CD4-positive, alpha-beta memory T cell (primary cell): ENCODE results near the gene TTC28. TPM values are rescaled to one million over a fixed set of nuclear protein-coding genes. Genes with fewer than 3 reads are reported as not detected.

Source experiments
- CTCF ChIA-PET: fragments of 350-600 bp; sonication (Branson Sonifier 250); formaldehyde crosslinking; loops from one replicate; lab custom pipeline; 2021; ENCODE audit warnings: inconsistent platforms; ENCODE audit not compliant: partially characterized antibody; lab: Charles Lee
- POLR2A ChIA-PET: fragments of 350-600 bp; sonication (Branson Sonifier 250); formaldehyde crosslinking; loops from one replicate; lab custom pipeline; 2021; ENCODE audit not compliant: partially characterized antibody; lab: Charles Lee
- DNase-seq, 5 donors: peaks; one replicate each; pipeline versions ENCODE4 v3.0.0 to v3.0.0-alpha.2; 2020 to 2022; ENCODE audit warnings: mixed read lengths in 1 of 5
- H3K27ac ChIP-seq: one replicate; pipeline ENCODE4 v1.7.0; 2013; ENCODE audit warnings: low read depth, low read length
- H3K27me3 ChIP-seq: 2 replicates; pipeline ENCODE4 v1.7.0; 2013; ENCODE audit warnings: mild to moderate bottlenecking, low read length, moderate library complexity; ENCODE audit not compliant: insufficient read depth
- H3K36me3 ChIP-seq: 2 replicates; pipeline ENCODE4 v1.7.0; 2013; ENCODE audit warnings: mild to moderate bottlenecking, low read length, moderate library complexity; ENCODE audit not compliant: insufficient read depth
- H3K4me1 ChIP-seq: 2 replicates; pipeline ENCODE4 v1.7.0; 2013; ENCODE audit warnings: mild to moderate bottlenecking, low read length, moderate library complexity; ENCODE audit not compliant: insufficient read depth
- H3K4me3 ChIP-seq, 2 donors: one replicate each; pipeline ENCODE4 v1.7.0; 2013; ENCODE audit warnings: low read length in 2 of 2, mild to moderate bottlenecking in 1 of 2
- H3K9me3 ChIP-seq, 2 donors: one replicate each; pipeline ENCODE4 v1.7.0; 2013; ENCODE audit warnings: low read length in 2 of 2, control low read depth in 1 of 2; ENCODE audit not compliant: control insufficient read depth in 1 of 2
- H3K27ac Mint-ChIP-seq, 7 donors: one replicate each; pipeline ENCODE4 v1.8.0; 2020 to 2021; ENCODE audit warnings: mixed read lengths in 7 of 7, mild to moderate bottlenecking in 6 of 7, inconsistent platforms in 3 of 7, moderate library complexity in 3 of 7
- H3K27me3 Mint-ChIP-seq, 2 donors: one replicate each; pipeline ENCODE4 v1.8.0; 2020 to 2021; ENCODE audit warnings: mixed read lengths in 2 of 2
- H3K36me3 Mint-ChIP-seq, 2 donors: one replicate each; pipeline ENCODE4 v1.8.0; 2020 to 2021; ENCODE audit warnings: mixed read lengths in 2 of 2, inconsistent platforms in 1 of 2, mild to moderate bottlenecking in 1 of 2
- H3K4me1 Mint-ChIP-seq, 4 donors: one replicate each; pipeline ENCODE4 v1.8.0; 2020 to 2021; ENCODE audit warnings: mixed read lengths in 4 of 4, mild to moderate bottlenecking in 1 of 4
- H3K4me3 Mint-ChIP-seq, 8 donors: one replicate each; pipeline ENCODE4 v1.8.0; 2020 to 2021; ENCODE audit warnings: mixed read lengths in 8 of 8, mild to moderate bottlenecking in 7 of 8, moderate library complexity in 6 of 8, inconsistent platforms in 3 of 8
- H3K9me3 Mint-ChIP-seq, 8 donors: one replicate each; pipeline ENCODE4 v1.8.0; 2020 to 2021; ENCODE audit warnings: mixed read lengths in 8 of 8, mild to moderate bottlenecking in 5 of 8, inconsistent platforms in 3 of 8, moderate library complexity in 1 of 8
- intact Hi-C: fragments of 100-400 bp; cut with micrococcal nuclease; formaldehyde crosslinking; loops from one replicate; pipeline ENCODE4 v1.15.1; 2023
- polyA plus RNA-seq, 2 donors: library from polyadenylated mRNA; unstranded; fragments of 300-500 nt; fragmentation: Illumina TruSeq; gene quantifications; one replicate each; pipeline ENCODE4 v1.2.3, GENCODE V29; 2021
- total RNA-seq, 2 experiments: library from RNA; stranded (reverse); gene quantifications; one replicate each; pipeline ENCODE4 v1.2.3, GENCODE V29; 2021

TTC28 gene
- total and polyA plus RNA-seq, 4 experiments from 2014 or later = 0.50 to 1.7 (median 1.6) TPM; not detected in 1

GRCh38 chr22:28379951-28380350, 299.7 kb downstream of the TTC28 start:
- Histone ChIP-seq H3K4me3 (no peak overlapping the region), H3K27ac (no peak overlapping the region), H3K9me3 (no peaks in the 10 kb centered on the region), H3K27me3 (no peaks in the 10 kb centered on the region), H3K36me3 (no peaks in the 10 kb centered on the region), H3K4me1 (no peaks in the 10 kb centered on the region)
- CTCF ChIA-PET = no interaction called here
- Mint-ChIP-seq H3K4me1 (no peaks in the 10 kb centered on the region), H3K36me3 (no peaks in the 10 kb centered on the region), H3K27me3 (peaks cover 0 to 2% of the 10 kb centered on the region in 2 donors), H3K27ac (no peak overlapping the region), H3K9me3 (peaks cover 0 to 1% (median 0%) of the 10 kb centered on the region in 8 donors), H3K4me3 (no peak overlapping the region)
- no peak for DNase-seq
- POLR2A ChIA-PET = no interaction called here
- intact Hi-C loops = no loop called here

- DNase-seq = no peak
- no peaks in the 10 kb centered on the region for H3K4me1 Mint-ChIP-seq
- Histone ChIP-seq H3K4me3 (no peak overlapping the region), H3K36me3 (no peaks in the 10 kb centered on the region), H3K4me1 (no peaks in the 10 kb centered on the region), H3K9me3 (no peaks in the 10 kb centered on the region), H3K27me3 (no peaks in the 10 kb centered on the region), H3K27ac (no peak overlapping the region)
- H3K9me3 Mint-ChIP-seq = peaks cover 0 to 1% (median 0%) of the 10 kb centered on the region in 8 donors
- H3K36me3 Mint-ChIP-seq = no peaks in the 10 kb centered on the region
- ChIA-PET POLR2A (no interaction called here), CTCF (no interaction called here)
- intact Hi-C loops = no loop called here
- peaks cover 0 to 2% of the 10 kb centered on the region in 2 donors for H3K27me3 Mint-ChIP-seq
- no peak overlapping the region for H3K4me3 Mint-ChIP-seq
- H3K27ac Mint-ChIP-seq = no peak overlapping the region
Measured at GRCh38 chr22:28379075-28379779, 300.4 kb downstream of the TTC28 start.

GRCh38 chr22:28375761-28376534, 303.7 kb downstream of the TTC28 start:
- H3K27me3 ChIP-seq = no peaks in the 10 kb centered on the region
- peaks cover 0 to 2% of the 10 kb centered on the region in 2 donors for H3K27me3 Mint-ChIP-seq
- H3K27ac ChIP-seq = no peak overlapping the region
- DNase-seq = no peak
- H3K27ac Mint-ChIP-seq = no peak overlapping the region
- H3K4me1 ChIP-seq = no peaks in the 10 kb centered on the region
- H3K4me3 ChIP-seq = no peak overlapping the region
- H3K36me3 Mint-ChIP-seq = no peaks in the 10 kb centered on the region
- intact Hi-C loops = no loop called here
- no peaks in the 10 kb centered on the region for H3K4me1 Mint-ChIP-seq
- no peaks in the 10 kb centered on the region for H3K9me3 ChIP-seq
- no peak overlapping the region for H3K4me3 Mint-ChIP-seq
- POLR2A ChIA-PET = no interaction called here
- no peaks in the 10 kb centered on the region for H3K9me3 Mint-ChIP-seq
- CTCF ChIA-PET = no interaction called here
- H3K36me3 ChIP-seq = no peaks in the 10 kb centered on the region

GRCh38 chr22:28373831-28374230, 305.8 kb downstream of the TTC28 start:
- intact Hi-C loops = no loop called here
- no peak overlapping the region for H3K4me3 ChIP-seq
- Mint-ChIP-seq H3K27me3 (peaks cover 0 to 2% of the 10 kb centered on the region in 2 donors), H3K36me3 (no peaks in the 10 kb centered on the region), H3K4me1 (peaks cover 0 to 5% (median 2%) of the 10 kb centered on the region in 4 donors), H3K27ac (no peak overlapping the region), H3K9me3 (peaks cover 0 to 2% (median 0%) of the 10 kb centered on the region in 8 donors), H3K4me3 (no peak overlapping the region)
- DNase-seq = no peak
- POLR2A ChIA-PET = no interaction called here
- H3K9me3 ChIP-seq = no peaks in the 10 kb centered on the region
- H3K27me3 ChIP-seq = no peaks in the 10 kb centered on the region
- H3K27ac ChIP-seq = no peak overlapping the region
- CTCF ChIA-PET = no interaction called here
- no peaks in the 10 kb centered on the region for H3K36me3 ChIP-seq
- no peaks in the 10 kb centered on the region for H3K4me1 ChIP-seq

- DNase-seq = no peak
- Histone ChIP-seq H3K4me1 (no peaks in the 10 kb centered on the region), H3K4me3 (no peak overlapping the region), H3K27me3 (no peaks in the 10 kb centered on the region), H3K27ac (no peak overlapping the region), H3K36me3 (no peaks in the 10 kb centered on the region), H3K9me3 (no peaks in the 10 kb centered on the region)
- no peaks in the 10 kb centered on the region for H3K36me3 Mint-ChIP-seq
- peaks cover 0 to 4% (median 0%) of the 10 kb centered on the region in 8 donors for H3K9me3 Mint-ChIP-seq
- peaks cover 2% of the 10 kb centered on the region in 2 donors for H3K27me3 Mint-ChIP-seq
- POLR2A ChIA-PET = no interaction called here
- intact Hi-C loops = no loop called here
- no peak overlapping the region for H3K4me3 Mint-ChIP-seq
- CTCF ChIA-PET = no interaction called here
- H3K27ac Mint-ChIP-seq = no peak overlapping the region
- H3K4me1 Mint-ChIP-seq = peaks cover 0 to 5% (median 2%) of the 10 kb centered on the region in 4 donors
Measured at GRCh38 chr22:28369854-28370253, 309.8 kb downstream of the TTC28 start.

- Histone ChIP-seq H3K4me3 (no peak overlapping the region), H3K9me3 (no peaks in the 10 kb centered on the region), H3K27ac (no peak overlapping the region), H3K27me3 (no peaks in the 10 kb centered on the region), H3K4me1 (no peaks in the 10 kb centered on the region), H3K36me3 (no peaks in the 10 kb centered on the region)
- CTCF ChIA-PET = no interaction called here
- DNase-seq = no peak
- Mint-ChIP-seq H3K27me3 (peaks cover 2 to 3% of the 10 kb centered on the region in 2 donors), H3K4me1 (peaks cover 0 to 5% (median 2%) of the 10 kb centered on the region in 4 donors), H3K36me3 (peaks cover 0 to 6% of the 10 kb centered on the region in 2 donors), H3K4me3 (no peak overlapping the region), H3K9me3 (peaks cover 0 to 26% (median 20%) of the 10 kb centered on the region in 8 donors), H3K27ac (no peak overlapping the region)
- POLR2A ChIA-PET = no interaction called here
- intact Hi-C loops = no loop called here
Measured at GRCh38 chr22:28366856-28367255, 312.8 kb downstream of the TTC28 start.

GRCh38 chr22:28365371-28365770, 314.3 kb downstream of the TTC28 start:
- no peaks in the 10 kb centered on the region for H3K36me3 ChIP-seq
- H3K4me3 Mint-ChIP-seq = no peak overlapping the region
- peaks cover 0 to 6% of the 10 kb centered on the region in 2 donors for H3K36me3 Mint-ChIP-seq
- no peak for DNase-seq
- H3K27me3 Mint-ChIP-seq = peaks cover 2 to 3% of the 10 kb centered on the region in 2 donors
- no peak overlapping the region for H3K27ac ChIP-seq
- H3K9me3 Mint-ChIP-seq = peaks cover 0 to 28% (median 21%) of the 10 kb centered on the region in 8 donors
- no peaks in the 10 kb centered on the region for H3K9me3 ChIP-seq
- H3K4me1 ChIP-seq = no peaks in the 10 kb centered on the region
- no peak overlapping the region for H3K27ac Mint-ChIP-seq
- H3K4me3 ChIP-seq = no peak overlapping the region
- no peaks in the 10 kb centered on the region for H3K27me3 ChIP-seq
- POLR2A ChIA-PET = no interaction called here
- intact Hi-C loops = no loop called here
- H3K4me1 Mint-ChIP-seq = peaks cover 0 to 5% (median 2%) of the 10 kb centered on the region in 4 donors
- CTCF ChIA-PET = no interaction called here
